ENCODE results near the gene TOR4A.
"Not testable (repeated sequence)": the region's sequence is repeated elsewhere in the genome, so short reads cannot be mapped to it uniquely, and the experiment has no call there.

The TOR4A gene

GRCh38 chr9:137319011-137319738, 41.6 kb downstream of the TOR4A start:
- DNase-seq, result no peak

GRCh38 chr9:137319739-137320551, 42.4 kb downstream of the TOR4A start:
- no peak for DNase-seq

- DNase-seq, result no peak
Measured at GRCh38 chr9:137320555-137321384, 43.2 kb downstream of the TOR4A start.

- DNase-seq, result no peak
Measured at GRCh38 chr9:137321726-137322361, 44.3 kb downstream of the TOR4A start.

- no peak for DNase-seq
Measured at GRCh38 chr9:137323531-137324331, 46.2 kb downstream of the TOR4A start.

GRCh38 chr9:137325124-137325523, 47.6 kb downstream of the TOR4A start:
- no peak for DNase-seq

GRCh38 chr9:137325799-137326198, 48.3 kb downstream of the TOR4A start:
- no peak for DNase-seq

GRCh38 chr9:137326445-137327065, 49.0 kb downstream of the TOR4A start:
- DNase-seq, result no peak

- DNase-seq, result not testable (repeated sequence)
Measured at GRCh38 chr9:137327641-137328550, 50.4 kb downstream of the TOR4A start.

GRCh38 chr9:137329590-137329989, 52.1 kb downstream of the TOR4A start:
- not testable (repeated sequence) for DNase-seq

GRCh38 chr9:137330689-137331088, 53.2 kb downstream of the TOR4A start:
- DNase-seq, result no peak

GRCh38 chr9:137331929-137332328, 54.4 kb downstream of the TOR4A start:
- DNase-seq, result no peak
